AG09309 (cell line): ENCODE measurements around the gene HACD4.
"Not testable (repeated sequence)": the region's sequence is repeated elsewhere in the genome, so short reads cannot be mapped to it uniquely, and the experiment has no call there.

Source experiments
- DNase-seq: peaks from one replicate; pipeline ENCODE4 v3.0.0-alpha.2; 2010; ENCODE audit warnings: low read depth
- H3K4me3 ChIP-seq: 2 replicates; pipeline ENCODE4 v1.5.1; 2011; ENCODE audit warnings: mild to moderate bottlenecking, low read depth, low read length, moderate library complexity; ENCODE audit not compliant: control insufficient read depth
- CTCF ChIP-seq: IDR thresholded peaks from 2 replicates; pipeline ENCODE4 v1.5.1; 2011; ENCODE audit warnings: mild to moderate bottlenecking, low read depth, low read length, inconsistent platforms; ENCODE audit not compliant: insufficient read depth, control insufficient read depth; ENCODE audit errors: missing control alignments

Gene HACD4

GRCh38 chr9:20980832-20981455 lies 50.5 kb downstream of the HACD4 start:
- peak; percentile 47 for DNase-seq
- no peak for TF ChIP-seq CTCF
- H3K4me3 ChIP-seq = no peak overlapping the region

- TF ChIP-seq CTCF = no peak
- H3K4me3 ChIP-seq = no peak overlapping the region
- DNase-seq = no peak
Measured at GRCh38 chr9:20978249-20978648, 53.2 kb downstream of the HACD4 start.

- DNase-seq = not testable (repeated sequence)
Measured at GRCh38 chr9:20974191-20974938, 57.1 kb downstream of the HACD4 start.

GRCh38 chr9:20973246-20973947 lies 58.0 kb downstream of the HACD4 start:
- H3K4me3 ChIP-seq, DNase-seq: not testable (repeated sequence)

More at GRCh38 chr9:20974191-20974938, 57.1 kb downstream of the HACD4 start:
- H3K4me3 ChIP-seq = not testable (repeated sequence)

GRCh38 chr9:20972684-20973083 lies 58.8 kb downstream of the HACD4 start:
- DNase-seq = no peak
- H3K4me3 ChIP-seq = no peak overlapping the region
- TF ChIP-seq CTCF = no peak

GRCh38 chr9:20962536-20963225 lies 68.8 kb downstream of the HACD4 start:
- H3K4me3 ChIP-seq = no peak overlapping the region
- no peak for TF ChIP-seq CTCF
- DNase-seq = no peak

- H3K4me3 ChIP-seq = no peak overlapping the region
- no peak for DNase-seq
- no peak for TF ChIP-seq CTCF
Measured at GRCh38 chr9:20950707-20951106, 80.7 kb downstream of the HACD4 start.
